Bronchial epithelial cell (primary cell): ENCODE data around the gene ATP5PB. TPM values are rescaled to one million over a fixed set of nuclear protein-coding genes. Genes with fewer than 3 reads are reported as not detected.

Experiments
- DNase-seq: peaks from one replicate; pipeline ENCODE4 v3.0.0-alpha.2; 2010; ENCODE audit warnings: low read depth
- FAIRE-seq: peaks from 2 replicates; lab custom pipeline; 2011; peaks lifted over from hg19 to GRCh38; lab: Jason Lieb, UNC
- H3K27me3 ChIP-seq: 2 replicates; pipeline ENCODE4 v1.5.1; 2011; ENCODE audit warnings: low read length; ENCODE audit not compliant: control insufficient read depth, insufficient read depth
- H3K36me3 ChIP-seq: 2 replicates; pipeline ENCODE4 v1.5.1; 2011; ENCODE audit warnings: low read length; ENCODE audit not compliant: control insufficient read depth, insufficient read depth
- H3K4me3 ChIP-seq: 2 replicates; pipeline ENCODE4 v1.5.1; 2011; ENCODE audit warnings: mild to moderate bottlenecking, low read depth, low read length, control low read depth
- total RNA-seq: library from RNA; depleted of rRNA; stranded (reverse); fragments of >200 nt; gene quantifications from 2 replicates; pipeline ENCODE4 v1.2.1, GENCODE V29; 2014
- TF ChIP-seq, protein P1 (sequence below): IDR thresholded peaks from 2 replicates; pipeline ENCODE4 v1.5.1; 2011; ENCODE audit warnings: mild to moderate bottlenecking, moderate library complexity, low read length, control low read depth, inconsistent platforms; ENCODE audit not compliant: insufficient read depth, severe bottlenecking

Gene ATP5PB
- total RNA-seq, 1 donor from 2014 or later, result 259 TPM

DNA sequence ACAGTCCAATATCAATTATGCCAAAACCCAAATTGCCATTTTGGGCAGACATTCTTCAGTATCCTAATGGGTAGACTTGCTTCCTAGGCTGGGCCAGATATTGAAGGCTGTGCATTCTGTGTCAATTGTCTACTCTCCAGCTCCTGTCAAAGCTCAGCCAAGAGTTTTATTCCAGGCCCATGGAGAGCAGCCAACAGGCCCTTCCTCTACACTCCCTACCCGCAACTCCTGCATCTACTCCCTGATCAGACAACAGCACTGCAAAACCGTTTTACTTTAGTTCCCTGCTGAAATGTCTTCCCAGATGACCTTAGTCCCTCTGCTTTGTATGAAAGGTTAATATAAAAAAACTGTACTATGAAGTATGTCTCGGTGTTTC lies 60.7 kb downstream of the ATP5PB start:
- Histone ChIP-seq H3K36me3 (no peaks in the 10 kb centered on the region), H3K27me3 (no peaks in the 10 kb centered on the region), H3K4me3 (no peak overlapping the region)
- TF ChIP-seq, protein P1, sequence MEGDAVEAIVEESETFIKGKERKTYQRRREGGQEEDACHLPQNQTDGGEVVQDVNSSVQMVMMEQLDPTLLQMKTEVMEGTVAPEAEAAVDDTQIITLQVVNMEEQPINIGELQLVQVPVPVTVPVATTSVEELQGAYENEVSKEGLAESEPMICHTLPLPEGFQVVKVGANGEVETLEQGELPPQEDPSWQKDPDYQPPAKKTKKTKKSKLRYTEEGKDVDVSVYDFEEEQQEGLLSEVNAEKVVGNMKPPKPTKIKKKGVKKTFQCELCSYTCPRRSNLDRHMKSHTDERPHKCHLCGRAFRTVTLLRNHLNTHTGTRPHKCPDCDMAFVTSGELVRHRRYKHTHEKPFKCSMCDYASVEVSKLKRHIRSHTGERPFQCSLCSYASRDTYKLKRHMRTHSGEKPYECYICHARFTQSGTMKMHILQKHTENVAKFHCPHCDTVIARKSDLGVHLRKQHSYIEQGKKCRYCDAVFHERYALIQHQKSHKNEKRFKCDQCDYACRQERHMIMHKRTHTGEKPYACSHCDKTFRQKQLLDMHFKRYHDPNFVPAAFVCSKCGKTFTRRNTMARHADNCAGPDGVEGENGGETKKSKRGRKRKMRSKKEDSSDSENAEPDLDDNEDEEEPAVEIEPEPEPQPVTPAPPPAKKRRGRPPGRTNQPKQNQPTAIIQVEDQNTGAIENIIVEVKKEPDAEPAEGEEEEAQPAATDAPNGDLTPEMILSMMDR, result no peak
- DNase-seq (no peak), FAIRE-seq (no peak)

DNA sequence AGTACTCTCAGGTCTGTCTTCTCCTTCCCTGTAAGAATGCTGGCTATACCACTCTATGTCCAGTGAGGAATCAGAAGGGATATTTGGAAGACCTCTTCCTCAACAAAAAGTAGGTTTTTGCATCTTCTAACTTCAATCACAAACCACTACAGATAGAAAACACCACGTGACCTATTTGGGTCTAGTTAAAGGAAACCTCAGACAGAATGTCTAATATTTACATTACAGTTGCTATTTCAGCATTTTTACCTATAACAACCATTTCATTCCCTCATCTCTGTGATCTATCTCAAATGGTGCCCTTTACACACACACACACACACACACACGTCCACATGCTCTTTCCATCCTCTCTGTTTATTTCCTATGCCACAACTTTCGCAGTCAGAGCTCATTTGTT lies 62.1 kb downstream of the ATP5PB start:
- TF ChIP-seq, protein P1, result no peak
- FAIRE-seq, result no peak
- no peaks in the 10 kb centered on the region for H3K36me3 ChIP-seq
- DNase-seq, result no peak
- no peak overlapping the region for H3K4me3 ChIP-seq
- peaks cover 3% of the 10 kb centered on the region for H3K27me3 ChIP-seq

Other genes with a start within 250 kb of the ATP5PB start
- 23.7 and 24.3 TPM in 2 replicates for gene DENND2D, start 248.8 kb upstream of the ATP5PB start, total RNA-seq
- gene CHI3L2, start 221.8 kb upstream of the ATP5PB start, total RNA-seq, result 0.26 TPM in 1 of 2 replicates, not detected in the other
- gene CHIA, start 158.6 kb upstream of the ATP5PB start, total RNA-seq, result not detected in 2 replicates
- 1.6 and 1.7 TPM in 2 replicates for gene OVGP1, start 21.7 kb upstream of the ATP5PB start, total RNA-seq
- 31.7 and 57.4 TPM in 2 replicates for gene WDR77, start 208 bp upstream of the ATP5PB start, total RNA-seq
- 0.38 and 1.1 TPM in 2 replicates for gene C1orf162, start 24.5 kb downstream of the ATP5PB start, total RNA-seq
- not detected in 2 replicates for gene ADORA3, start 54.2 kb downstream of the ATP5PB start, total RNA-seq
- not detected in 2 replicates for gene TMIGD3, start 54.2 kb downstream of the ATP5PB start, total RNA-seq
- gene RAP1A, start 170.3 kb downstream of the ATP5PB start, total RNA-seq, result 16.6 and 20.5 TPM in 2 replicates